Inferior parietal cortex (tissue), 1 donor: ENCODE results near the gene ADAMTSL1.
"Not testable (repeated sequence)": the region's sequence is repeated elsewhere in the genome, so short reads cannot be mapped to it uniquely, and the experiment has no call there.

ENCODE experiments used
- DNase-seq: peaks from one replicate; pipeline ENCODE4 v3.0.0-alpha.2; 2016; ENCODE audit errors: extremely low spot score

Gene ADAMTSL1

DNA sequence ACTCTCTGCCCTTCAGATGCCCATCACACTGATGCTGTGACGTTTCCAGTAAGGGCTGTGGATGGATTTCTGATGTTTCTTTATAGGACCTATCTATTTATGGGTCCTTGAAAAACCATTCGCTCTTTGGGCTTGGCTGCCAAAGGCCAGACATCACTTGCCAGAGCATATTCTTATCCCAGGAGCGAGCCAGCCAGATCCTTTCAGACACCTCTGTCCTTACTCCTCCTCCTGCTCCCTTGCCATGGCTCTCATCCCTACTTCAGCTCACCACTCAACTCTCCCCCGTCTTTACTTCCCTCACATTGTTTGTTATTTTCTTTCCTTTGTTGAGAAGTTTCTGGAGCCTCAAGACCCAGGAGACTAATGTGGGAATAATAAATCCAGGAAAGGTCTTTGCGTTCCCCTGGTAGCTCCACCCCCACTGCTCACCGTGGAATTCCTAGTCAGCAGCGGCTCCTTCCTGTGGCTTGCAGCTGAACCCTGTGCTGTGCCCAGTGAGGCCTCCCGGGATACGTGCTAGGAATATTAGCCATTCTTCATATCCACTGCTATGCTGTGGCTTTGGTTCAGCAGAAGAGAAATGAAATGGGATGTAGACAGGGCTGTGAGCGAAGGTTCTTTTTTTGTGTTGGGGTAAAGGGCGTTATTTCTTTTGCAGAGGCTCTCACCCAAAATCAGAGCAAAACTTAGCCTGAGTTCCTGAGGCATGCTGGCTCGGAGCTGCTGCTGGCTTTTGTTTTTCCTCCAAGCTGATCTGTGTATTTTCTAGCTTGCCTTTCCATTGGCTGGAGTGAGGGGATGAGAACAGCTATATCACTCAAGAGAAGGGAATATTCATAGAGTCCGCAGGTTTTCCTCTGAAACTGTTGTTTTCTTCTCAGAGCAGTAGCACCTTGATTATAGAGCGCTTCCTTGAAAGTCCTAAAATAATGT, 387.9 kb downstream of the ADAMTSL1 start:
- DNase-seq = no peak

GRCh38 chr9:18863791-18864190, 389.8 kb downstream of the ADAMTSL1 start:
- DNase-seq = no peak

- no peak for DNase-seq
These were observed 390.6 kb downstream of the ADAMTSL1 start for GRCh38 chr9:18864516-18864915.

DNA sequence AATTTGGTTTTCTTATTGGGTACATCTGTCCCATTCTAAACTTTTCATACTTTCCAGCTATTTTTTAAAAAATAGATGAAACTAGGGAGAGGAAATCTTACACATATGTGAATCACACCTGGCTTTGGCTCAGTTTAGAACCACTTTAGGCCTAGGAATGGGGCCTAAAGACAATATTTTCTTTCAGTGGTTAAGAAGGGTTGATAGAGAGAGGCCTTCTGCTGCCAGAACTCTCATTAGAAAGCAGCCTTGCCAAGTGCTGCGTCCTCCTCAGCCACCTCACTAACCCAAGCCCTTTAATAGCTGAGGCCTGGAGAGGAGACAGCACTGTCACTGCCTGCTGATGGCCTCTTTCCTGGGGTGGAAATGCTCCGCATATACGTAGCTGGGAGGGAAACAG, 391.6 kb downstream of the ADAMTSL1 start:
- DNase-seq = no peak

GRCh38 chr9:18866121-18866831, 392.3 kb downstream of the ADAMTSL1 start:
- DNase-seq = no peak

GRCh38 chr9:18869725-18870124, 395.8 kb downstream of the ADAMTSL1 start:
- no peak for DNase-seq

DNA sequence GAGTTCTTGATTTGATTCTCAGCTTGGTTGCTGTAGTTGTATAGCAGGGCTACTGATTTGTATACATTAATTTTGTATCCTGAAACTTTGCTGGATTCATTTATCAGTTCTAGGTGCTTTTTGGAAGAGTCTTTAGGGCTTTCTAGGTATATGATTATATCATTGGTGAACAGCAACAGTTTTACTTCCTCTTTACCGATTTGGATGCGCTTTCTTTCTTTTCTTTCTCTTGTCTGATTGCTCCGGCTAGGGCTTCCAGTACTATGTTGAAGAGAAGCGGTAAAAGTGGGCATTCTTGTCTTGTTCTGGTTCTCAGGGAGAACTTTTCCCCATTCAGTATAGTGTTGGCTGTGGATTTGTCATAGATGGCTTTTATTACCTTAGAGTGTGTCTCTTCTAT, 400.1 kb downstream of the ADAMTSL1 start:
- DNase-seq = no peak

DNA sequence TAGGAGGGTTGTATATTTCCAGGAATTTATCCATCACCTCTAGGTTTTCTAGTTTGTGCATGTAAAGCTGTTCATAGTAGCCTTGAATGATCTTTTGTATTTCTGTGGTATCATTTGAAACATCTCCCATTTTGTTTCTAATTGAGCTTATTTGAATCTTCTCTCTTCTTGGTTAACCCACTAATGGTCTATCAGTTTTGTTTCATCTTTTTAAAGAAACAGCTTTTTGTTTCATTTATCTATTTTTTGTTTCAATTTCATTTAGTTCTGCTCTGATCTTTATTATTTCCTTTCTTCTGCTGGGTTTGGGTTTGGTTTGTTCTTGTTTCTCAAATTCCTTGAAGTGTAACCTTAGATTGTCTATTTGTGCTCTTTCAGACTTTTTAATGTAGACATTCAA, 401.0 kb downstream of the ADAMTSL1 start:
- DNase-seq = not testable (repeated sequence)

GRCh38 chr9:18877984-18878383, 404.0 kb downstream of the ADAMTSL1 start:
- DNase-seq = no peak

DNA sequence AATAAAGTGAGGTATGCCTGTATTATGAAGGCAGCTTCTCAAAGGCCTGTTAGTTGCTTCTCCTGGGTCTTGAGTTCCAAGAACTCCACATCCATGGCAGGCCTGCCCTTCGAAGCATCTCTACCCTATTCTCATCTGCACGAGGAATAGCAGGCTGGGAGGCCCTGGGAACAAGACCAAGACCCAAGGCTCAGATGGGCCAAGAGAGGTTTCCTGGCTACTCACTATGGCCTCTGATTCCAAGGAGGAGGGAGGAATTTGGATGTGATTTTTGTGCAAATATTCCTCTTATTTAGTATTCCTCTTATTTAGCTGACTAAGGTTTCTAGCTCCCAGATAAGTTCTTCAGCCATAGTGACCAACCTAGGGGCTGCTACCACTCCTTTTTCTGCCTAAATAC, 407.8 kb downstream of the ADAMTSL1 start:
- no peak for DNase-seq

DNA sequence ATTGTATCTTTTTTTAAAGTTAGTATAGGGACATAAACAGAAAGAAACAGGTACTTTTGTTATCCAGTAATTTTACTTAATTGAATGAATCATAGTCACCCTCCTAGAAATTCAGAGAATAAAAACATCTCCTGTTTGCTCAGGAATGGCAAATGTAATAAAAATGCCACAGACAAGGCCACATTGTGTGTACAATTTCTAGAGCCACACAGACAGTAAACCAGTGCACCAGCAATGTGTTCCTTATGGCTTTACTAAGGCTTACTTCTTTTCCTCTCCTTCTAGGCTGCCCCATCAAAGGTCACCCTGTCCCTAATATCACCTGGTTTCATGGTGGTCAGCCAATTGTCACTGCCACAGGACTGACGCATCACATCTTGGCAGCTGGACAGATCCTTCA, 413.6 kb downstream of the ADAMTSL1 start:
- no peak for DNase-seq

- no peak for DNase-seq
These were observed 414.3 kb downstream of the ADAMTSL1 start for GRCh38 chr9:18888290-18888689.

- DNase-seq = no peak
These were observed 415.6 kb downstream of the ADAMTSL1 start for GRCh38 chr9:18889550-18889949.

GRCh38 chr9:18890372-18890771, 416.4 kb downstream of the ADAMTSL1 start:
- no peak for DNase-seq

- no peak for DNase-seq
These were observed 418.2 kb downstream of the ADAMTSL1 start for GRCh38 chr9:18891946-18892670.

GRCh38 chr9:18893046-18893445, 419.1 kb downstream of the ADAMTSL1 start:
- DNase-seq = no peak

DNA sequence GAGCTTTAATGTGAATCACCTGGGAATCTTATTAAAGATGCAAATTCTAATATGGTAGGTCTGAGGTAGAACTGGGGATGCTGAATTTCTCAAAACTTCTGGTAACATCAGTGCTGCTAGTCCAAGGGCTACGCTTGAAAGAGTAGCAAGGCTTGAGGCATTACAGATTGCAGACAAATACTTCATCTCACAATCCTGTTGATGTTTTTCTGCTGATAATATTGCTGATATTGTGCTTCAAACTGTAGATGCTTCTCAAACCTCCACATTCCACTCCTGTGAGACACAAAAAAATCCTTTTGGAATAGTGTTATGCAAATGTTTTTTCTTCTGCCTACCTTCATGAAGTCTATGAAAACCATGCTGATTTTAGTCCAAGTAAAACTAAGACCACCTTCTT, 419.5 kb downstream of the ADAMTSL1 start:
- DNase-seq = no peak

GRCh38 chr9:18896004-18896403, 422.1 kb downstream of the ADAMTSL1 start:
- DNase-seq = no peak

DNA sequence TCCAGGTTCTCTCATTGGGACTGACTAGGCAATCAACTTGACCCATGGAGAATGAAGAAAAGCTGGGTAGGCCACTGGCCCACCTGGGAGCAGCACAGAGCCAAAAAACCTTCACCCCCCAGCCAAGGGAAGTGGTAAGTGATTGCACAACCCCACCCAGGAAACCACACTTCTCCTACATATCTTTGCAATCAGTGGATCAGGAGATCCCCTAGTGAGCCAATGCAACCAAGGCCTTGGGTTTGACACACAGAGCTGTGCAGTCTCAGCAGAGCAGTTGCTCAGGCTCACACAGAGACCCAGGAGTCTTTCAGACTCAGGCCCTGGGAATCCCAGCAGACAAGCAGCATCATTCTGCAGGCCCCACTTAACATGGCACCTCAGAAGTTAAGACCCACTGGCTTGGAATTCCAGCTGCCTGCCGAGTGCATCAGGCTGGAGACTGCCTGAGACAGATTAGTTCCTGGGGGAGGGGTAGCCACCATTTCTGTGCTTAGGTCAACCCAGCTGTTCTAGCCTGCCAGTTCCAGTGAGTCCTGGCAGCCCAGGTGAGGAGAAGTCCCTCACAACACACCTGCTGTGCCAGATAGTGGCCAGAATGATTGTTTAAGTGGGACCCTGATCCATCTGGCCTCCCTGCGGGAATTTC, 422.7 kb downstream of the ADAMTSL1 start:
- no peak for DNase-seq

DNA sequence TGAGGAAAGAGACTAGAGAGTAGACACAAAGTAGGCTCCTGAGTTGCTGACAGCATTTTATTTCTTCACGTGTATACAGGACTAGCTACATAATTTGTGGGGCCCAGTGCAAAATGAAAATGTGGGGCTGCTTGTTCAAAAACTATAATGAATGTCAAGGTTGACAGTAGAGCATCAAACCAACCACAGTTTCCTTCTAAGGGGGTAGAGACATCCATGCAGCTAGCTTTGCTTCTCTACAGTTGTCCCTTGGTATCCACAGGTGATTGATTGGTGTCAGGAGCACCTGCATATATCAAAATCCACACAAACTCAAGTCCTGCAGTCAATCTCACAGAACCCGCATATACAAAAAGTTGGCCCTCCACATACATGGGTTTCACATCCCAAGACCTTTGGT, 429.5 kb downstream of the ADAMTSL1 start:
- DNase-seq = no peak

- no peak for DNase-seq
These were observed 431.3 kb downstream of the ADAMTSL1 start for GRCh38 chr9:18905028-18905882.
